Liver (tissue), 9 donors: ENCODE data around the gene FBXO24. TPM values are rescaled to one million over a fixed set of nuclear protein-coding genes. Genes with fewer than 3 reads are reported as not detected.
A peak's percentile ranks its signal among the peaks of the same experiment; 100 is the strongest.
"Not testable (repeated sequence)": the region's sequence is repeated elsewhere in the genome, so short reads cannot be mapped to it uniquely, and the experiment has no call there.

Experiments
- DNase-seq: peaks from one replicate; pipeline ENCODE4 v3.0.0-alpha.2; 2017; ENCODE audit warnings: low spot score
- H3K27ac ChIP-seq, 2 donors: one replicate each; pipeline ENCODE4 v1.7.0; 2013; ENCODE audit warnings: inconsistent platforms in 2 of 2, low read length in 2 of 2, control low read depth in 1 of 2, low read depth in 1 of 2, mild to moderate bottlenecking in 1 of 2
- H3K27me3 ChIP-seq, 4 donors: one replicate each; pipeline versions ENCODE4 v1.6.1 to v1.7.0; 2013; ENCODE audit warnings: low read length in 3 of 4, inconsistent platforms in 1 of 4, mild to moderate bottlenecking in 1 of 4, moderate library complexity in 1 of 4; ENCODE audit not compliant: control insufficient read depth in 4 of 4, insufficient read depth in 4 of 4
- H3K36me3 ChIP-seq, 4 donors: one replicate each; pipeline versions ENCODE4 v1.6.1 to v1.7.0; 2013; ENCODE audit warnings: low read length in 3 of 4, mild to moderate bottlenecking in 3 of 4, low read depth in 1 of 4, moderate library complexity in 1 of 4; ENCODE audit not compliant: control insufficient read depth in 4 of 4, insufficient read depth in 3 of 4
- H3K4me1 ChIP-seq, 4 donors: one replicate each; pipeline versions ENCODE4 v1.6.1 to v1.7.0; 2013; ENCODE audit warnings: low read length in 3 of 4, mild to moderate bottlenecking in 3 of 4, moderate library complexity in 1 of 4; ENCODE audit not compliant: control insufficient read depth in 4 of 4, insufficient read depth in 4 of 4
- H3K4me3 ChIP-seq, 3 donors: one replicate each; pipeline versions ENCODE4 v1.6.1 to v1.7.0; 2013; ENCODE audit warnings: low read length in 3 of 3, control low read depth in 1 of 3, low read depth in 1 of 3, mild to moderate bottlenecking in 1 of 3
- H3K9ac ChIP-seq, 2 donors: one replicate each; pipeline ENCODE4 v1.7.0; 2013; ENCODE audit warnings: low read length in 2 of 2, mild to moderate bottlenecking in 2 of 2, moderate library complexity in 2 of 2, control low read depth in 1 of 2, low read depth in 1 of 2
- H3K9me3 ChIP-seq, 4 donors: one replicate each; pipeline versions ENCODE4 v1.6.1 to v1.7.0; 2013; ENCODE audit warnings: low read length in 3 of 4; ENCODE audit not compliant: control insufficient read depth in 4 of 4
- ATF3 ChIP-seq: IDR thresholded peaks from 2 replicates; pipeline ENCODE4 v1.6.1; 2016; ENCODE audit warnings: antibody characterized with exemption
- EGR1 ChIP-seq, 2 donors: IDR thresholded peaks; 2 replicates each; pipeline ENCODE4 v1.6.1; 2016 to 2018; ENCODE audit warnings: antibody characterized with exemption in 2 of 2, low read depth in 2 of 2
- FOXA1 ChIP-seq: IDR thresholded peaks from 2 replicates; pipeline ENCODE4 v1.6.1; 2016; ENCODE audit warnings: antibody characterized with exemption
- FOXA2 ChIP-seq: IDR thresholded peaks from 2 replicates; pipeline ENCODE4 v1.6.1; 2016; ENCODE audit warnings: antibody characterized with exemption
- HNF4A ChIP-seq, 2 donors: conservative IDR thresholded peaks; 2 replicates each; pipeline ENCODE4 v1.6.1; 2016; ENCODE audit warnings: antibody characterized with exemption in 2 of 2, mild to moderate bottlenecking in 2 of 2
- HNF4G ChIP-seq: IDR thresholded peaks from 2 replicates; pipeline ENCODE4 v1.6.1; 2016; ENCODE audit warnings: antibody characterized with exemption
- JUND ChIP-seq, 2 donors: IDR thresholded peaks; 2 replicates each; pipeline ENCODE4 v1.6.1; 2016; ENCODE audit warnings: antibody characterized with exemption in 2 of 2
- MAX ChIP-seq: IDR thresholded peaks from 2 replicates; pipeline ENCODE4 v1.6.1; 2016; ENCODE audit warnings: antibody characterized with exemption
- NR2F2 ChIP-seq: IDR thresholded peaks from 2 replicates; pipeline ENCODE4 v1.6.1; 2016; ENCODE audit warnings: antibody characterized with exemption
- RAD21 ChIP-seq, 2 donors: IDR thresholded peaks; 2 replicates each; pipeline ENCODE4 v1.6.1; 2016; ENCODE audit warnings: antibody characterized with exemption in 2 of 2, mild to moderate bottlenecking in 2 of 2
- RXRA ChIP-seq, 2 donors: IDR thresholded peaks; 2 replicates each; pipeline ENCODE4 v1.6.1; 2017 to 2018; ENCODE audit warnings: antibody characterized with exemption in 2 of 2, mild to moderate bottlenecking in 1 of 2
- SP1 ChIP-seq: IDR thresholded peaks from 2 replicates; pipeline ENCODE4 v1.6.1; 2018; ENCODE audit warnings: antibody characterized with exemption, mild to moderate bottlenecking
- TAF1 ChIP-seq: conservative IDR thresholded peaks from 2 replicates; pipeline ENCODE4 v1.6.1; 2016; ENCODE audit warnings: antibody characterized with exemption, mild to moderate bottlenecking
- YY1 ChIP-seq: IDR thresholded peaks from 2 replicates; pipeline ENCODE4 v1.6.1; 2016; ENCODE audit warnings: antibody characterized with exemption, mild to moderate bottlenecking
- WGBS: extraction: QIAGEN DNeasy Blood & Tissue Kit; methylation state at CpG from one replicate; pipeline ENCODE4 v1.1.7; 2013; 5-methylcytosine and 5-hydroxymethylcytosine counted together
- polyA plus RNA-seq, 2 donors: library from polyadenylated mRNA; stranded (reverse) in 1 of 2; unstranded in 1 of 2; fragments of 200-250 nt in 1 of 2; fragments of >200 nt in 1 of 2; fragmentation: Nextera tagmentation in 1 of 2; extraction: Ambion mirVana in 1 of 2; gene quantifications; one replicate each; pipeline versions ENCODE4 v1.2.1 to v1.2.3, GENCODE V29; 2013 to 2015
- total RNA-seq, 2 donors: library from RNA; depleted of rRNA; stranded (reverse); fragments of >200 nt; gene quantifications; one replicate each; pipeline ENCODE4 v1.2.3, GENCODE V29; 2014
- TF ChIP-seq, protein P1 (sequence below): IDR thresholded peaks from 2 replicates; pipeline ENCODE4 v1.6.1; 2016; ENCODE audit warnings: antibody characterized with exemption
- TF ChIP-seq, protein P2 (sequence below): IDR thresholded peaks from 2 replicates; pipeline ENCODE4 v1.6.1; 2016; ENCODE audit warnings: antibody characterized with exemption, mild to moderate bottlenecking
- TF ChIP-seq, protein P3 (sequence below): fragments of 150-350 bp; IDR thresholded peaks from 2 replicates; pipeline ENCODE4 v1.5.1; 2017; ENCODE audit warnings: improper control_type of control experiment, low read depth, low read length; ENCODE audit not compliant: missing input control
- donor health status: healthy.
- donor health status: healthy.
- donor health status: healthy.
- donor health status: healthy.
- donor health status: healthy.

Gene FBXO24
- total and polyA plus RNA-seq, 4 donors: 0.25 to 1.3 (median 0.50) TPM

- H3K9me3 ChIP-seq: no peaks in the 10 kb centered on the region
- peak overlapping the region; percentile 49 to 95 for H3K9ac ChIP-seq
- 31% methylated on average over 9 of the region's 9 CpGs for WGBS
- H3K4me1 ChIP-seq: peaks cover 18 to 67% (median 56%) of the 10 kb centered on the region in 4 donors
- H3K36me3 ChIP-seq: peaks cover 0 to 19% (median 6%) of the 10 kb centered on the region in 4 donors
- H3K4me3 ChIP-seq: peak overlapping the region in 2 of 3 donors; percentile 9 to 10
- DNase-seq: no peak
- no peak for TF ChIP-seq YY1
- TF ChIP-seq RAD21 (IDR thresholded peaks at IDR 0.05): no peak
- no peak for TF ChIP-seq RXRA (IDR thresholded peaks at IDR 0.05)
- TF ChIP-seq EGR1 (IDR thresholded peaks at IDR 0.05; ENCODE audit: low read depth in 2 of 2): no peak
- TF ChIP-seq HNF4G: no peak
- TF ChIP-seq JUND (IDR thresholded peaks at IDR 0.05): no peak
- no peak for TF ChIP-seq HNF4A (conservative IDR thresholded peaks at IDR 0.05)
- no peak for TF ChIP-seq ATF3
- TF ChIP-seq, protein P1, sequence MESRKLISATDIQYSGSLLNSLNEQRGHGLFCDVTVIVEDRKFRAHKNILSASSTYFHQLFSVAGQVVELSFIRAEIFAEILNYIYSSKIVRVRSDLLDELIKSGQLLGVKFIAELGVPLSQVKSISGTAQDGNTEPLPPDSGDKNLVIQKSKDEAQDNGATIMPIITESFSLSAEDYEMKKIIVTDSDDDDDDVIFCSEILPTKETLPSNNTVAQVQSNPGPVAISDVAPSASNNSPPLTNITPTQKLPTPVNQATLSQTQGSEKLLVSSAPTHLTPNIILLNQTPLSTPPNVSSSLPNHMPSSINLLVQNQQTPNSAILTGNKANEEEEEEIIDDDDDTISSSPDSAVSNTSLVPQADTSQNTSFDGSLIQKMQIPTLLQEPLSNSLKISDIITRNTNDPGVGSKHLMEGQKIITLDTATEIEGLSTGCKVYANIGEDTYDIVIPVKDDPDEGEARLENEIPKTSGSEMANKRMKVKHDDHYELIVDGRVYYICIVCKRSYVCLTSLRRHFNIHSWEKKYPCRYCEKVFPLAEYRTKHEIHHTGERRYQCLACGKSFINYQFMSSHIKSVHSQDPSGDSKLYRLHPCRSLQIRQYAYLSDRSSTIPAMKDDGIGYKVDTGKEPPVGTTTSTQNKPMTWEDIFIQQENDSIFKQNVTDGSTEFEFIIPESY: no peak
- TF ChIP-seq, protein P2, sequence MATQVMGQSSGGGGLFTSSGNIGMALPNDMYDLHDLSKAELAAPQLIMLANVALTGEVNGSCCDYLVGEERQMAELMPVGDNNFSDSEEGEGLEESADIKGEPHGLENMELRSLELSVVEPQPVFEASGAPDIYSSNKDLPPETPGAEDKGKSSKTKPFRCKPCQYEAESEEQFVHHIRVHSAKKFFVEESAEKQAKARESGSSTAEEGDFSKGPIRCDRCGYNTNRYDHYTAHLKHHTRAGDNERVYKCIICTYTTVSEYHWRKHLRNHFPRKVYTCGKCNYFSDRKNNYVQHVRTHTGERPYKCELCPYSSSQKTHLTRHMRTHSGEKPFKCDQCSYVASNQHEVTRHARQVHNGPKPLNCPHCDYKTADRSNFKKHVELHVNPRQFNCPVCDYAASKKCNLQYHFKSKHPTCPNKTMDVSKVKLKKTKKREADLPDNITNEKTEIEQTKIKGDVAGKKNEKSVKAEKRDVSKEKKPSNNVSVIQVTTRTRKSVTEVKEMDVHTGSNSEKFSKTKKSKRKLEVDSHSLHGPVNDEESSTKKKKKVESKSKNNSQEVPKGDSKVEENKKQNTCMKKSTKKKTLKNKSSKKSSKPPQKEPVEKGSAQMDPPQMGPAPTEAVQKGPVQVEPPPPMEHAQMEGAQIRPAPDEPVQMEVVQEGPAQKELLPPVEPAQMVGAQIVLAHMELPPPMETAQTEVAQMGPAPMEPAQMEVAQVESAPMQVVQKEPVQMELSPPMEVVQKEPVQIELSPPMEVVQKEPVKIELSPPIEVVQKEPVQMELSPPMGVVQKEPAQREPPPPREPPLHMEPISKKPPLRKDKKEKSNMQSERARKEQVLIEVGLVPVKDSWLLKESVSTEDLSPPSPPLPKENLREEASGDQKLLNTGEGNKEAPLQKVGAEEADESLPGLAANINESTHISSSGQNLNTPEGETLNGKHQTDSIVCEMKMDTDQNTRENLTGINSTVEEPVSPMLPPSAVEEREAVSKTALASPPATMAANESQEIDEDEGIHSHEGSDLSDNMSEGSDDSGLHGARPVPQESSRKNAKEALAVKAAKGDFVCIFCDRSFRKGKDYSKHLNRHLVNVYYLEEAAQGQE: no peak
- TF ChIP-seq FOXA1: no peak
- TF ChIP-seq NR2F2: no peak
- no peak for TF ChIP-seq FOXA2
- TF ChIP-seq MAX: no peak
- no peaks in the 10 kb centered on the region for H3K27me3 ChIP-seq
- peak overlapping the region; percentile 89 to 92 for H3K27ac ChIP-seq
Measured at GRCh38 chr7:100546926-100547800, 39.0 kb upstream of the FBXO24 start.

DNA sequence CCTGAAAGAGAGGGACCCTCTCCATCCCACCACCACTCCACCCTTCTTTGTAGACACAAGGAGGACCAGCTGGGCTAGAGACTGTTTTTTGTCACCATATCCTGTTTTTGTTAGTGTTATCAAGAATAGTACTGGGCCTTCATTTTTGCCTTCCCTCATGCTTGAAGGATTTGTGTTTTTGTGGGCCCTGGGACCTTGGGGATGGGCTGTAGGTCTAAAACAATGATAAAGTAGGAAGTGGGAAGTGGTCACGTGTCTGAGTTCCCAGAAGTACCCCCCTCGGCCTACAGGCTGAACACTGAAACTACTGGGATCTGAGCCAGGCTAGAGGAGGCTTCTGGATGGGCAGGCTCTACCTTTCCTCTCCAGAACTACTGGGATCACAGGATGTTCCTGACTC is 38.3 kb upstream of the FBXO24 start:
- Histone ChIP-seq H3K27me3 (no peaks in the 10 kb centered on the region), H3K9ac (peak overlapping the region in 1 of 2 donors; percentile 71), H3K27ac (peak overlapping the region; percentile 89 to 92), H3K9me3 (no peaks in the 10 kb centered on the region), H3K4me1 (peaks cover 18 to 62% (median 50%) of the 10 kb centered on the region in 4 donors), H3K36me3 (peaks cover 0 to 25% (median 12%) of the 10 kb centered on the region in 4 donors), H3K4me3 (no peak overlapping the region)
- TF ChIP-seq FOXA1: no peak
- no peak for TF ChIP-seq TAF1
- TF ChIP-seq RAD21 (IDR thresholded peaks at IDR 0.05): peak; percentile 10 to 36
- TF ChIP-seq NR2F2: peak; percentile 34
- no peak for TF ChIP-seq HNF4A (conservative IDR thresholded peaks at IDR 0.05)
- peak; percentile 45 for TF ChIP-seq MAX
- TF ChIP-seq, protein P3, sequence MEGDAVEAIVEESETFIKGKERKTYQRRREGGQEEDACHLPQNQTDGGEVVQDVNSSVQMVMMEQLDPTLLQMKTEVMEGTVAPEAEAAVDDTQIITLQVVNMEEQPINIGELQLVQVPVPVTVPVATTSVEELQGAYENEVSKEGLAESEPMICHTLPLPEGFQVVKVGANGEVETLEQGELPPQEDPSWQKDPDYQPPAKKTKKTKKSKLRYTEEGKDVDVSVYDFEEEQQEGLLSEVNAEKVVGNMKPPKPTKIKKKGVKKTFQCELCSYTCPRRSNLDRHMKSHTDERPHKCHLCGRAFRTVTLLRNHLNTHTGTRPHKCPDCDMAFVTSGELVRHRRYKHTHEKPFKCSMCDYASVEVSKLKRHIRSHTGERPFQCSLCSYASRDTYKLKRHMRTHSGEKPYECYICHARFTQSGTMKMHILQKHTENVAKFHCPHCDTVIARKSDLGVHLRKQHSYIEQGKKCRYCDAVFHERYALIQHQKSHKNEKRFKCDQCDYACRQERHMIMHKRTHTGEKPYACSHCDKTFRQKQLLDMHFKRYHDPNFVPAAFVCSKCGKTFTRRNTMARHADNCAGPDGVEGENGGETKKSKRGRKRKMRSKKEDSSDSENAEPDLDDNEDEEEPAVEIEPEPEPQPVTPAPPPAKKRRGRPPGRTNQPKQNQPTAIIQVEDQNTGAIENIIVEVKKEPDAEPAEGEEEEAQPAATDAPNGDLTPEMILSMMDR: peak; percentile 32
- TF ChIP-seq HNF4G: no peak
- no peak for TF ChIP-seq SP1
- no peak for DNase-seq
- 3% methylated on average over 2 of the region's 2 CpGs for WGBS

DNA sequence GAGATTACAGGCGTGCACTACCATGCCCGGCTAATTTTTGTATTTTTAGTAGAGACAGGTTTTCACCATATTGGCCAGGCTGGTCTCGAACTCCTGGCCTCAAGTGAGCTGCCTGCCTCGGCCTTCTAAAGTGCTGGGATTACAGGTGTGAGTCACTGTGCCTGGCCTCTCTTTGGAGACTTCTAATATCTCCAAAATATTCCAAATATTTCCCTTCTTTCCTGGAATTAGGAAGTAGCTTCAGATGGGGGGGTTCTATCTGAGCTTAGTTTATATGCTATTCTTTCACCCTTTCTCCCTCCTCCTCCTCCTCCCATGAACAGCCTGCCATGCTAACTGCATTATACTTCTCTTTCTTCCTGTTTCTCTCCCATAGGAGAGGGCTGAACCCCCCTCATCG is 37.7 kb upstream of the FBXO24 start:
- WGBS: 72% methylated on average over 5 of the region's 5 CpGs
- H3K9ac ChIP-seq, DNase-seq, H3K4me3 ChIP-seq, H3K27me3 ChIP-seq, H3K9me3 ChIP-seq: not testable (repeated sequence)
- Histone ChIP-seq H3K27ac (peak overlapping the region; percentile 89 to 92), H3K36me3 (peaks cover 0 to 31% (median 17%) of the 10 kb centered on the region in 4 donors), H3K4me1 (peaks cover 18 to 58% (median 47%) of the 10 kb centered on the region in 4 donors)
